Neuronal stem cell (in vitro differentiated cells): ENCODE results near the gene DGLUCY.

ENCODE experiments used
- DNase-seq: peaks from one replicate; pipeline ENCODE4 v3.0.0-alpha.2; 2013; ENCODE audit warnings: low spot score
- H2AFZ ChIP-seq: one replicate; pipeline ENCODE4 v1.6.1; 2013; ENCODE audit warnings: mild to moderate bottlenecking, low read length, inconsistent platforms
- H2AK5ac ChIP-seq: 2 replicates; pipeline ENCODE4 v1.6.1; 2013; ENCODE audit warnings: low read depth, mild to moderate bottlenecking, inconsistent platforms, low read length, moderate library complexity, mixed read lengths
- H2BK120ac ChIP-seq: 2 replicates; pipeline ENCODE4 v1.6.1; 2013; ENCODE audit warnings: low read depth, mild to moderate bottlenecking, inconsistent platforms, low read length, moderate library complexity, mixed read lengths
- H2BK12ac ChIP-seq: one replicate; pipeline ENCODE4 v1.6.1; 2013; ENCODE audit warnings: low read length, inconsistent platforms
- H2BK15ac ChIP-seq: 2 replicates; pipeline ENCODE4 v1.6.1; 2013; ENCODE audit warnings: mild to moderate bottlenecking, low read length, inconsistent platforms, mixed read lengths
- H2BK5ac ChIP-seq: one replicate; pipeline ENCODE4 v1.6.1; 2013; ENCODE audit warnings: inconsistent platforms, mild to moderate bottlenecking, low read length, moderate library complexity
- H3K14ac ChIP-seq: one replicate; pipeline ENCODE4 v1.6.1; 2013; ENCODE audit warnings: low read length, inconsistent platforms
- H3K18ac ChIP-seq: 2 replicates; pipeline ENCODE4 v1.6.1; 2013; ENCODE audit warnings: low read length, inconsistent platforms
- H3K23ac ChIP-seq: 2 replicates; pipeline ENCODE4 v1.6.1; 2013; ENCODE audit warnings: low read depth, mild to moderate bottlenecking, mixed read lengths, low read length, inconsistent platforms; ENCODE audit not compliant: poor library complexity
- H3K27ac ChIP-seq: replicated peaks from 3 replicates; pipeline ENCODE4 v1.5.1; 2013; ENCODE audit warnings: low read length, inconsistent platforms
- H3K27me3 ChIP-seq, 3 experiments: 2 replicates each; pipeline ENCODE4 v1.6.1; 2013; ENCODE audit warnings: low read length in 3 of 3, mild to moderate bottlenecking in 2 of 3, inconsistent platforms in 1 of 3, low read depth in 1 of 3, mixed read lengths in 1 of 3, moderate library complexity in 1 of 3; ENCODE audit not compliant: control insufficient read depth in 3 of 3, insufficient read depth in 3 of 3
- H3K36me3 ChIP-seq, 2 donors: replicated peaks in 1 of 2; 2 replicates each; pipeline ENCODE4 v1.6.1; 2013; ENCODE audit warnings: low read length in 2 of 2; ENCODE audit not compliant: control insufficient read depth in 2 of 2, insufficient read depth in 2 of 2
- H3K4ac ChIP-seq: 2 replicates; pipeline ENCODE4 v1.6.1; 2013; ENCODE audit warnings: inconsistent platforms, mild to moderate bottlenecking, low read length, moderate library complexity
- H3K4me1 ChIP-seq, 2 donors: 1 replicate in 1 of 2; 2 replicates in 1 of 2; pipeline ENCODE4 v1.6.1; 2013; ENCODE audit warnings: low read length in 2 of 2, low read depth in 1 of 2; ENCODE audit not compliant: control insufficient read depth in 2 of 2, insufficient read depth in 1 of 2
- H3K4me2 ChIP-seq: one replicate; pipeline ENCODE4 v1.6.1; 2013; ENCODE audit warnings: mild to moderate bottlenecking, low read length, inconsistent platforms; ENCODE audit not compliant: insufficient read depth, poor library complexity, severe bottlenecking
- H3K4me3 ChIP-seq, 2 donors: 2 replicates each; pipeline ENCODE4 v1.5.1; 2013; ENCODE audit warnings: low read length in 2 of 2, mild to moderate bottlenecking in 2 of 2, inconsistent platforms in 1 of 2, moderate library complexity in 1 of 2
- H3K79me1 ChIP-seq: one replicate; pipeline ENCODE4 v1.6.1; 2013; ENCODE audit warnings: low read depth, mild to moderate bottlenecking, inconsistent platforms, low read length, moderate library complexity
- H3K9ac ChIP-seq: one replicate; pipeline ENCODE4 v1.6.1; 2013; ENCODE audit warnings: mild to moderate bottlenecking, low read depth, low read length, inconsistent platforms; ENCODE audit not compliant: poor library complexity
- H3K9me3 ChIP-seq, 2 donors: replicated peaks in 1 of 2; 2 replicates each; pipeline versions ENCODE3 to v1.6.1; 2013; ENCODE audit warnings: low read length in 2 of 2, mild to moderate bottlenecking in 2 of 2, inconsistent platforms in 1 of 2, low read depth in 1 of 2, mixed read lengths in 1 of 2, moderate library complexity in 1 of 2; ENCODE audit not compliant: control insufficient read depth in 2 of 2, insufficient read depth in 1 of 2
- H4K8ac ChIP-seq: one replicate; pipeline ENCODE4 v1.6.1; 2013; ENCODE audit warnings: low read depth, mild to moderate bottlenecking, inconsistent platforms, low read length, moderate library complexity
- H4K91ac ChIP-seq: one replicate; pipeline ENCODE4 v1.6.1; 2013; ENCODE audit warnings: low read length, low read depth, mild to moderate bottlenecking, inconsistent platforms; ENCODE audit not compliant: poor library complexity
- WGBS, 2 donors: extraction: QIAGEN DNeasy Blood & Tissue Kit; methylation state at CpG; one replicate each; pipeline ENCODE4 v1.1.7; 2013; ENCODE audit warnings: missing lambda C conversion rate in 2 of 2, mixed read lengths in 1 of 2; ENCODE audit not compliant: insufficient read length in 2 of 2, insufficient replicate concordance in 1 of 2; ENCODE audit errors: extremely low coverage in 2 of 2; 5-methylcytosine and 5-hydroxymethylcytosine counted together

Gene DGLUCY

GRCh38 chr14:91216731-91217226, 102.9 kb downstream of the DGLUCY start:
- Histone ChIP-seq H2BK15ac (no peak overlapping the region), H3K27ac (no peak overlapping the region), H2BK120ac (no peak overlapping the region), H4K8ac (no peak overlapping the region), H3K4me1 (peaks cover 3 to 5% of the 10 kb centered on the region in 2 donors), H3K27me3 (no peaks in the 10 kb centered on the region), H3K4me3 (no peak overlapping the region), H3K23ac (peak overlapping the region; percentile 43), H3K4me2 (no peak overlapping the region), H2AK5ac (peak overlapping the region; percentile 18), H3K4ac (no peak overlapping the region), H3K36me3 (peaks cover 3 to 33% of the 10 kb centered on the region in 2 donors), H3K9ac (no peak overlapping the region), H3K9me3 (peaks cover 0 to 2% of the 10 kb centered on the region in 2 donors), H2AFZ (no peak overlapping the region), H4K91ac (no peak overlapping the region), H2BK5ac (no peak overlapping the region), H2BK12ac (no peak overlapping the region), H3K18ac (peak overlapping the region; percentile 65), H3K79me1 (no peaks in the 10 kb centered on the region), H3K14ac (no peak overlapping the region)
- WGBS, 2 donors: no CpG with 5 or more reads among the region's 13 CpGs
- DNase-seq: no peak

GRCh38 chr14:91218014-91218413, 104.1 kb downstream of the DGLUCY start:
- Histone ChIP-seq H3K9ac (no peak overlapping the region), H2BK5ac (no peak overlapping the region), H3K4me2 (no peak overlapping the region), H3K4ac (no peak overlapping the region), H3K36me3 (peaks cover 3 to 29% of the 10 kb centered on the region in 2 donors), H2BK12ac (no peak overlapping the region), H3K14ac (no peak overlapping the region), H2AFZ (no peak overlapping the region), H4K8ac (no peak overlapping the region), H3K79me1 (no peaks in the 10 kb centered on the region), H3K4me3 (no peak overlapping the region), H2AK5ac (no peak overlapping the region), H3K27me3 (no peaks in the 10 kb centered on the region), H3K9me3 (peaks cover 0 to 2% of the 10 kb centered on the region in 2 donors), H2BK120ac (no peak overlapping the region), H3K18ac (no peak overlapping the region), H2BK15ac (no peak overlapping the region), H3K4me1 (peaks cover 3 to 7% of the 10 kb centered on the region in 2 donors), H3K23ac (no peak overlapping the region), H3K27ac (no peak overlapping the region), H4K91ac (no peak overlapping the region)
- no CpG with 5 or more reads among the region's 4 CpGs for WGBS, 2 donors
- DNase-seq: no peak

DNA sequence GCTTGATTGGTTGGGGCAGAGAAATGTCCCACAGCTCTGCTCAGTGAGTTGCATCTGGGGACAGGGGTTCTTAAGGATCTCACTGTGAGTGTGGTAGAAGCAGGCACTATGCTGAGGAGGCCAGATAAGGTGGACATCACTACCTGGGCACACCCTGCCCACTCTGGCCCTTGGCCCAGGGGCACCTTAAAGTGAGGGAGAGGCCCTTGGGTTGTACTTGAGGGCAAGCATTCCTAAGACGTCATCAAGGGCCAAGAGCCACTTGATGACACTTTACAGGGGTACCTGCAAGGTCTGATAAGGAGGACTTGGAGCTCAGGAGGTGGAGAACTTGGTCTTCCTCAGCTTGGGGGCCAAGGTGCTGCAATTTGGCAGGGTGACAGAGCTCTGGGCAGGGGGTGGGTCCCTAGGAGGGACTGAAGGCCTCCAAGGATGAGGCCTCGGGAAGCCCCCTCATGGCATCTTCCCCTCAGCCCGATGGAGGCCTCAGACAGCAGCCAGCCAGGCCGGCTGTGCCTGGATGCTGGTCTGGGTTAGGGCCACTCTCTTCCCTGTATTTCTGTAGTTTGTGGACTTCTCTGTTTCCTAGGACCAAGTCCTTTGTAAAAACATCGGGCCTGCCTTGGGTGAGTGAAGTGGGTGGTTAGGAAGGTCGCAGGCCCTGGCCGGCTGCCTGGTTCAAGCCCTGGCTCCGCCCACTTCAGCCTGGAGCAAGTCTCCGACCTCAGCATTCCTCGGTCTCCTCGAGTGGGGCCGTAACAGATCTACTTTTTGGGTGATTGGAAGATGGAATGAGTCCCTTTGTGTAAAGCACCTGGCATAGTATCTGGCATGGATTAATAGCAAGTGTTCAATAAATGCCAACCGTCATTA, 105.9 kb downstream of the DGLUCY start:
- peaks cover 5 to 35% of the 10 kb centered on the region in 2 donors for H3K36me3 ChIP-seq

DNA sequence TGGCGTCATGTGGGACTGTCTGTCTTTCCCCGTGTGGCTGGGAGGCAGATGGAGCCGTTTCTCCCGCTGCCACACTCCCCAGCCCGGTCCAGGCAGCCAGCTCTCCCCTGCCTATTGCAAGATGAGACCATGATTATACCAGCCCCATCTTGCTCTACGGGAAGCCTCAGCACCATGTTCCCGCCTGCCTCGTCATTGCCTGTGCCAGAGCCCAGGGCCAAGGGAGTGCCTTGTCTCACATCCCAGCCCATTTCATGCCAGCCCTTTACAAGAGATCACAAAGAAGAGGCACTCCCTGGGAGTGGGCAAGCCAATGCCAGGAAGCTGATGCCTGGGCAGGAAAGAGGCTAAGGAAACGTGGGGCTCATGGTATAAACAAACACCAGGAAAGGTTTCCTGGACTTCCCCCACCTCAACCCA, 106.7 kb downstream of the DGLUCY start:
- Histone ChIP-seq H3K4me1 (peaks cover 3 to 7% of the 10 kb centered on the region in 2 donors), H3K9me3 (peaks cover 0 to 4% of the 10 kb centered on the region in 2 donors), H3K14ac (peak overlapping the region; percentile 32), H2BK12ac (no peak overlapping the region), H3K4me3 (no peak overlapping the region), H2BK120ac (no peak overlapping the region), H3K18ac (peak overlapping the region; percentile 6), H3K79me1 (no peaks in the 10 kb centered on the region), H3K4ac (no peak overlapping the region), H2AK5ac (no peak overlapping the region), H3K27me3 (no peaks in the 10 kb centered on the region), H3K4me2 (no peak overlapping the region), H4K91ac (no peak overlapping the region), H3K27ac (no peak overlapping the region), H3K36me3 (peaks cover 7 to 35% of the 10 kb centered on the region in 2 donors), H2BK5ac (no peak overlapping the region), H3K9ac (no peak overlapping the region), H4K8ac (no peak overlapping the region), H3K23ac (no peak overlapping the region), H2BK15ac (no peak overlapping the region), H2AFZ (no peak overlapping the region)
- DNase-seq: no peak
- WGBS, 2 donors: no CpG with 5 or more reads among the region's 9 CpGs

More for the DNA sequence above, 105.9 kb downstream of the DGLUCY start:
- Histone ChIP-seq H2AK5ac (no peak overlapping the region), H3K9me3 (peaks cover 0 to 2% of the 10 kb centered on the region in 2 donors), H3K23ac (no peak overlapping the region), H4K91ac (no peak overlapping the region), H3K4ac (no peak overlapping the region), H2AFZ (no peak overlapping the region), H3K14ac (no peak overlapping the region), H2BK120ac (no peak overlapping the region), H3K27me3 (no peaks in the 10 kb centered on the region), H3K27ac (no peak overlapping the region), H3K4me2 (no peak overlapping the region), H2BK15ac (no peak overlapping the region), H2BK5ac (no peak overlapping the region), H3K18ac (no peak overlapping the region), H3K4me3 (no peak overlapping the region), H3K79me1 (no peaks in the 10 kb centered on the region), H4K8ac (no peak overlapping the region), H3K9ac (no peak overlapping the region), H3K4me1 (peaks cover 3 to 7% of the 10 kb centered on the region in 2 donors), H2BK12ac (no peak overlapping the region)
- no peak for DNase-seq
- WGBS, 2 donors: no CpG with 5 or more reads among the region's 13 CpGs
